ENCODE measurements around the gene SRGAP1.

DNA sequence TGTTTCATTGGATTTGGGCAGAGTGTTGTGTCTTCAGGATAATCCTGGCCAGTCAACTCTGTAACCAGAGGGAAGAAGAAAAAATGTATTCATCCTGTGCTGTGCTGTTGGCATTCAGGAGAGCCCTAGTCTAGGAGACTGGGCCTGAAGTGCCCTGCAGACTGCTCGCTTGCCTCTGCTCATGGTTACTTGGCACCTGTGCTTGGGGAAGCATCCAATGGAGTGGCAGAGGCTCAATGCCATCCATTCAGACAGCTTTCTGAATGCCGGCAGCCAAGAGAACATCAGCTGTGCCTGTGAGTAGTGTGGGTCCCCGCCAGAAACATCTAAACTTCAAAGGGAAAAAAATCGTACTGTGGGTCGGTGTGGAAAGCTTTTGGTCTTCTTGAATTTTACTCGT, 124.2 kb downstream of the SRGAP1 start:
- TF ChIP-seq, protein P1, sequence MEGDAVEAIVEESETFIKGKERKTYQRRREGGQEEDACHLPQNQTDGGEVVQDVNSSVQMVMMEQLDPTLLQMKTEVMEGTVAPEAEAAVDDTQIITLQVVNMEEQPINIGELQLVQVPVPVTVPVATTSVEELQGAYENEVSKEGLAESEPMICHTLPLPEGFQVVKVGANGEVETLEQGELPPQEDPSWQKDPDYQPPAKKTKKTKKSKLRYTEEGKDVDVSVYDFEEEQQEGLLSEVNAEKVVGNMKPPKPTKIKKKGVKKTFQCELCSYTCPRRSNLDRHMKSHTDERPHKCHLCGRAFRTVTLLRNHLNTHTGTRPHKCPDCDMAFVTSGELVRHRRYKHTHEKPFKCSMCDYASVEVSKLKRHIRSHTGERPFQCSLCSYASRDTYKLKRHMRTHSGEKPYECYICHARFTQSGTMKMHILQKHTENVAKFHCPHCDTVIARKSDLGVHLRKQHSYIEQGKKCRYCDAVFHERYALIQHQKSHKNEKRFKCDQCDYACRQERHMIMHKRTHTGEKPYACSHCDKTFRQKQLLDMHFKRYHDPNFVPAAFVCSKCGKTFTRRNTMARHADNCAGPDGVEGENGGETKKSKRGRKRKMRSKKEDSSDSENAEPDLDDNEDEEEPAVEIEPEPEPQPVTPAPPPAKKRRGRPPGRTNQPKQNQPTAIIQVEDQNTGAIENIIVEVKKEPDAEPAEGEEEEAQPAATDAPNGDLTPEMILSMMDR (conservative IDR thresholded peaks at IDR 0.05) = no peak
- no peak for TF ChIP-seq ZFX (IDR thresholded peaks at IDR 0.05)

All from C4-2B (cell line).